Neural progenitor cell (in vitro differentiated cells): ENCODE data around the gene ICE1. TPM values are rescaled to one million over a fixed set of nuclear protein-coding genes. Genes with fewer than 3 reads are reported as not detected.

Source experiments
- DNase-seq: peaks from one replicate; pipeline ENCODE4 v3.0.0-alpha.2; 2016; ENCODE audit warnings: low spot score
- H2AFZ ChIP-seq: fragments of 200-600 bp; sonication (generic); replicated peaks from 2 replicates; pipeline ENCODE4 v1.6.1; 2016; ENCODE audit warnings: antibody characterized with exemption
- H3F3A ChIP-seq: fragments of 200-600 bp; sonication (generic); 2 replicates; pipeline ENCODE4 v1.6.1; 2016; ENCODE audit warnings: antibody characterized with exemption, low read depth
- H3K27ac ChIP-seq: fragments of 200-600 bp; sonication (generic); 2 replicates; pipeline ENCODE4 v1.5.1; 2016; ENCODE audit warnings: mild to moderate bottlenecking
- H3K27me3 ChIP-seq: fragments of 200-600 bp; sonication (generic); 2 replicates; pipeline ENCODE4 v1.6.1; 2016; ENCODE audit warnings: mild to moderate bottlenecking, moderate library complexity
- H3K36me3 ChIP-seq: fragments of 200-600 bp; sonication (generic); 2 replicates; pipeline ENCODE4 v1.5.1; 2016
- H3K4me1 ChIP-seq: fragments of 200-600 bp; sonication (generic); 2 replicates; pipeline ENCODE4 v1.6.1; 2016; ENCODE audit warnings: mixed run types
- H3K4me2 ChIP-seq: fragments of 200-600 bp; sonication (generic); 2 replicates; pipeline ENCODE4 v1.6.1; 2016
- H3K4me3 ChIP-seq: fragments of 200-600 bp; sonication (generic); 2 replicates; pipeline ENCODE4 v1.5.1; 2016
- H3K79me2 ChIP-seq: fragments of 200-600 bp; sonication (generic); 2 replicates; pipeline ENCODE4 v1.6.1; 2016; ENCODE audit warnings: low read depth
- H3K9ac ChIP-seq: fragments of 200-600 bp; sonication (generic); 2 replicates; pipeline ENCODE4 v1.6.1; 2016
- H3K9me3 ChIP-seq: fragments of 200-600 bp; sonication (generic); 2 replicates; pipeline ENCODE4 v1.5.1; 2016; ENCODE audit warnings: low read depth
- H4K20me1 ChIP-seq: fragments of 200-600 bp; sonication (generic); 2 replicates; pipeline ENCODE4 v1.6.1; 2016; ENCODE audit warnings: low read depth
- H3K27ac Mint-ChIP-seq: 3 replicates; pipeline ENCODE4 v1.8.0; 2021; ENCODE audit warnings: mixed read lengths
- H3K27me3 Mint-ChIP-seq: 2 replicates; pipeline ENCODE4 v1.8.0; 2022; ENCODE audit warnings: low read depth, mild to moderate bottlenecking, inconsistent platforms, moderate library complexity, mixed read lengths; ENCODE audit not compliant: insufficient read depth
- H3K36me3 Mint-ChIP-seq: 3 replicates; pipeline ENCODE4 v1.8.0; 2021; ENCODE audit warnings: mixed read lengths
- H3K4me1 Mint-ChIP-seq: 3 replicates; pipeline ENCODE4 v1.8.0; 2021; ENCODE audit warnings: mixed read lengths
- H3K4me3 Mint-ChIP-seq: 3 replicates; pipeline ENCODE4 v1.8.0; 2021; ENCODE audit warnings: mild to moderate bottlenecking, moderate library complexity, mixed read lengths
- H3K9me3 Mint-ChIP-seq: 3 replicates; pipeline ENCODE4 v1.8.0; 2020; ENCODE audit warnings: mixed read lengths
- EZH2 ChIP-seq: fragments of 200-600 bp; sonication (generic); IDR thresholded peaks from 2 replicates; pipeline ENCODE4 v1.6.1; 2017; ENCODE audit warnings: antibody characterized with exemption, mild to moderate bottlenecking, moderate library complexity
- EZH2phosphoT487 ChIP-seq: fragments of 200-600 bp; sonication (generic); IDR thresholded peaks from 2 replicates; pipeline ENCODE4 v1.6.1; 2017; ENCODE audit warnings: antibody characterized with exemption
- total RNA-seq: library from RNA; depleted of rRNA; stranded (reverse); fragments of >200 nt; gene quantifications from 2 replicates; pipeline ENCODE4 v1.2.3, GENCODE V29; 2015; ENCODE audit warnings: low replicate concordance
- TF ChIP-seq, protein P1 (sequence below): fragments of 200-600 bp; sonication (generic); IDR thresholded peaks from 2 replicates; pipeline ENCODE4 v1.5.1; 2017; ENCODE audit warnings: antibody characterized with exemption, mild to moderate bottlenecking

ICE1 gene
- total RNA-seq, 1 donor from 2014 or later = 47.6 TPM

DNA sequence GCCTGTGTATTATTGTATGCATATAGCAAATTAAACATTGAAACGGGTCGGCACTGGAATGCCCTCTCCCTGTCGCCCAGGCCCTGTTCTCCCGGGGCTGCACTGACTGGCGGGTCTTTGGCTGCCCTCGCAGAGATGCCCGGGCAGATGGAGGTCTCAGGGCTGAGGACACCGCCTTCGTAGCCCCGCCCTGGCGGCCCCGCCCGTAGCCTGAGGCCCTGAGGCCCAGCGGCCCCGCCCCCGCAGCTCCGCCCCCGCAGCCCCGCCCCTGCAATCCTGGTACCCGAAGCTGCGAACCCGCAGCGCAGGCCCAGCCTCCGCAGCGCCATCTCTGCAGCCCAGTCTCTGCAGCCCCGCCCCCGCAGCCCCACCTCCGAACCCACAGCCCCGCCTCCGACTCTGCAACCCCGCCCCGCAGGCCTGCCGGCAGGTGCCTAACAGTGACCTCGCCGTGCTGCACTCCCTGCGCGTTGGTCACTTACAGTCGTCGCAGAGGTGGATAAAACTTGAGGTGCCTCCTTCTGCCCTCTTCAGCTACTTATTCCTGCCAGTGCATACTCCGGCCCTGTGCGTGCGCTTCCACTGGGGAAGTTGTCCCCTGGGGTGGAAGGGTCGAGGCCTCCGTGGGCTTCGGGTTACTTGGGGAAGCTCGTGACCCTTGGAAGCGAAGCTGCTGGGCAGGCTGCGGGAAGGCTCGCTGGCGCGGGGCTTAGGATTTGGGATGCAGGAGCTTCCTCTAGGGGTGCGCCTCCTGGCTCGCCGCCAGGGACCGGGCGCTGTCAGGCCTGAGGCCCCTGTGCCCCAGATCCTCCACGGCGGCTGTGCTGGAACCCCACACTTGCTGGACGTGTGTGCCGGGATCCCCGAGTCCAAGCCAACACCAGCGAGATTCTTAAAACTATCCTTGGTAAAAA is 72.3 kb downstream of the ICE1 start:
- H3K4me3 Mint-ChIP-seq = no peak overlapping the region

DNA sequence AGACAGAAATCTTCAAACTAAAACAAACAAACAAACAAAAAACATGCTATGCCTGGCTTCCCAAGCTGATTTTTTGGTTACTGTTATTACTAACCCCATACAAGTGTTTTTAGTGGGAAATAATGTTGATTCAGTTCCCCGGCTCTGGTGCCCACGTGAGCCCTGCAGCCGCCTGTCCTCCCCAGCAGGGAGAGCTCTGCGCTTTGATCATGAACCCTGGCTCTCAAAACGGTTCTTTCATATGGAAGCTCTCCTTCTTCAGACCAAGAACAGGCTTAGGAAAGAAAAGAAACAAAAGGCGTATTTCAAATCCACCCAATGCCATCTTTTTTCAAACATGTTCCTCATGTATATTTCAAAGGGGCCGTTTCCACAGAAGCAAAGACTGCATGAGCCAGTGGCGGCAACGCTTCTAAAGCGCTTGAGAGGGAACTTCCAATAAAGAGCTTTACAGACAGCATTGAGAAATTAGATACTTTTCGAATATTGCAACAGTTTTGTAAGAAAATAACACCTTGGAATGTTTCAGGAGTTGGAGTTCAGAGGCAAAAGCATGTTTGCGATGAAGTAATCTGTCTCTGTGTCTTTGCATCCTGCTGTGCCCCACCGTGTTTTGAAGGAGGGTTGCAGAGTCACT is 74.8 kb downstream of the ICE1 start:
- DNase-seq = peak; percentile 62
- no peak overlapping the region for H3K27ac Mint-ChIP-seq
- Histone ChIP-seq H3K79me2 (no peaks in the 10 kb centered on the region), H3K4me2 (no peak overlapping the region), H3K9me3 (no peaks in the 10 kb centered on the region), H3K27me3 (peaks cover 42% of the 10 kb centered on the region), H4K20me1 (peaks cover 8% of the 10 kb centered on the region), H3F3A (peaks cover 8% of the 10 kb centered on the region), H2AFZ (no peak overlapping the region), H3K4me1 (no peaks in the 10 kb centered on the region), H3K9ac (no peak overlapping the region), H3K4me3 (no peak overlapping the region), H3K27ac (no peak overlapping the region), H3K36me3 (no peaks in the 10 kb centered on the region)
- H3K36me3 Mint-ChIP-seq = no peaks in the 10 kb centered on the region
- H3K27me3 Mint-ChIP-seq = peaks cover 10% of the 10 kb centered on the region
- TF ChIP-seq EZH2phosphoT487 = no peak
- peak; percentile 28 for TF ChIP-seq EZH2
- TF ChIP-seq, protein P1, sequence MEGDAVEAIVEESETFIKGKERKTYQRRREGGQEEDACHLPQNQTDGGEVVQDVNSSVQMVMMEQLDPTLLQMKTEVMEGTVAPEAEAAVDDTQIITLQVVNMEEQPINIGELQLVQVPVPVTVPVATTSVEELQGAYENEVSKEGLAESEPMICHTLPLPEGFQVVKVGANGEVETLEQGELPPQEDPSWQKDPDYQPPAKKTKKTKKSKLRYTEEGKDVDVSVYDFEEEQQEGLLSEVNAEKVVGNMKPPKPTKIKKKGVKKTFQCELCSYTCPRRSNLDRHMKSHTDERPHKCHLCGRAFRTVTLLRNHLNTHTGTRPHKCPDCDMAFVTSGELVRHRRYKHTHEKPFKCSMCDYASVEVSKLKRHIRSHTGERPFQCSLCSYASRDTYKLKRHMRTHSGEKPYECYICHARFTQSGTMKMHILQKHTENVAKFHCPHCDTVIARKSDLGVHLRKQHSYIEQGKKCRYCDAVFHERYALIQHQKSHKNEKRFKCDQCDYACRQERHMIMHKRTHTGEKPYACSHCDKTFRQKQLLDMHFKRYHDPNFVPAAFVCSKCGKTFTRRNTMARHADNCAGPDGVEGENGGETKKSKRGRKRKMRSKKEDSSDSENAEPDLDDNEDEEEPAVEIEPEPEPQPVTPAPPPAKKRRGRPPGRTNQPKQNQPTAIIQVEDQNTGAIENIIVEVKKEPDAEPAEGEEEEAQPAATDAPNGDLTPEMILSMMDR = peak; percentile 68
- no peak overlapping the region for H3K4me3 Mint-ChIP-seq
- H3K9me3 Mint-ChIP-seq = no peaks in the 10 kb centered on the region
- peaks cover 20% of the 10 kb centered on the region for H3K4me1 Mint-ChIP-seq

More for the DNA sequence above, 72.3 kb downstream of the ICE1 start:
- peak; percentile 94 for DNase-seq
- TF ChIP-seq EZH2 (no peak), EZH2phosphoT487 (no peak)
- TF ChIP-seq, protein P1 = no peak
- Mint-ChIP-seq H3K36me3 (no peaks in the 10 kb centered on the region), H3K27ac (no peak overlapping the region), H3K27me3 (peaks cover 13% of the 10 kb centered on the region), H3K9me3 (no peaks in the 10 kb centered on the region), H3K4me1 (peaks cover 20% of the 10 kb centered on the region)
- Histone ChIP-seq H3K36me3 (no peaks in the 10 kb centered on the region), H3F3A (peaks cover 8% of the 10 kb centered on the region), H4K20me1 (peaks cover 8% of the 10 kb centered on the region), H3K27me3 (peaks cover 42% of the 10 kb centered on the region), H3K9ac (no peak overlapping the region), H3K4me3 (peak overlapping the region; percentile 19), H2AFZ (no peak overlapping the region), H3K4me1 (no peaks in the 10 kb centered on the region), H3K4me2 (peak overlapping the region; percentile 70), H3K27ac (no peak overlapping the region), H3K79me2 (no peaks in the 10 kb centered on the region), H3K9me3 (no peaks in the 10 kb centered on the region)

DNA sequence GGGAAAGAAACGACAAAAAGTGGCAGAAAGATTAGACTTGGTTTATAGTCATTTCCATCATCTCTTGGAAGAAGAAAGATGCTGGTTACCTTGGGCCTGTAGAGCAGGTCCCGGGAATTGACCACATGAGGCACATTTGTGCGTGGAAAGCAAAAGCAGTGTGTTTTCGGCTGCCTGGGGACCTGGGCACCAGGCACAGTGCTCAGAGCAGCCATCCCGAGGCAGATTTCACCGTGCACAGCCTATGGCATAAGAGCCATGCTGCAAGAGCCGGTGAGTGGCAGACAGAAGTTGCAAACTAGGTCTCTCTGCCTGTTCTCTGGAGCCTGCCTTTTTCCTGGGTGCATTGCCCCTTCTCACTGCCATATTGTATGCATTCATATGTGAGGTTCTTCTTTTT is 77.0 kb downstream of the ICE1 start:
- no peak overlapping the region for H3K4me3 Mint-ChIP-seq
- TF ChIP-seq EZH2phosphoT487 (no peak), EZH2 (no peak)
- TF ChIP-seq, protein P1 = no peak

More for the DNA sequence above, 77.0 kb downstream of the ICE1 start:
- Histone ChIP-seq H4K20me1 (no peaks in the 10 kb centered on the region), H3K4me1 (no peaks in the 10 kb centered on the region), H3K9me3 (no peaks in the 10 kb centered on the region), H3K36me3 (no peaks in the 10 kb centered on the region), H3K4me2 (no peak overlapping the region), H3K27ac (no peak overlapping the region), H2AFZ (no peak overlapping the region), H3K9ac (no peak overlapping the region), H3K79me2 (no peaks in the 10 kb centered on the region), H3K27me3 (peaks cover 29% of the 10 kb centered on the region), H3F3A (peaks cover 8% of the 10 kb centered on the region), H3K4me3 (no peak overlapping the region)
- H3K27ac Mint-ChIP-seq = no peak overlapping the region
- H3K4me1 Mint-ChIP-seq = peaks cover 12% of the 10 kb centered on the region
- H3K27me3 Mint-ChIP-seq = peaks cover 8% of the 10 kb centered on the region
- no peaks in the 10 kb centered on the region for H3K9me3 Mint-ChIP-seq
- no peaks in the 10 kb centered on the region for H3K36me3 Mint-ChIP-seq
- no peak for DNase-seq
